ENCODE results near the gene CYP2R1. TPM values are rescaled to one million over a fixed set of nuclear protein-coding genes. Genes with fewer than 3 reads are reported as not detected.

CYP2R1 gene
- polyA plus RNA-seq, 12 donors = 12.2 to 22.8 (median 15.9) TPM; not detected in 1

DNA sequence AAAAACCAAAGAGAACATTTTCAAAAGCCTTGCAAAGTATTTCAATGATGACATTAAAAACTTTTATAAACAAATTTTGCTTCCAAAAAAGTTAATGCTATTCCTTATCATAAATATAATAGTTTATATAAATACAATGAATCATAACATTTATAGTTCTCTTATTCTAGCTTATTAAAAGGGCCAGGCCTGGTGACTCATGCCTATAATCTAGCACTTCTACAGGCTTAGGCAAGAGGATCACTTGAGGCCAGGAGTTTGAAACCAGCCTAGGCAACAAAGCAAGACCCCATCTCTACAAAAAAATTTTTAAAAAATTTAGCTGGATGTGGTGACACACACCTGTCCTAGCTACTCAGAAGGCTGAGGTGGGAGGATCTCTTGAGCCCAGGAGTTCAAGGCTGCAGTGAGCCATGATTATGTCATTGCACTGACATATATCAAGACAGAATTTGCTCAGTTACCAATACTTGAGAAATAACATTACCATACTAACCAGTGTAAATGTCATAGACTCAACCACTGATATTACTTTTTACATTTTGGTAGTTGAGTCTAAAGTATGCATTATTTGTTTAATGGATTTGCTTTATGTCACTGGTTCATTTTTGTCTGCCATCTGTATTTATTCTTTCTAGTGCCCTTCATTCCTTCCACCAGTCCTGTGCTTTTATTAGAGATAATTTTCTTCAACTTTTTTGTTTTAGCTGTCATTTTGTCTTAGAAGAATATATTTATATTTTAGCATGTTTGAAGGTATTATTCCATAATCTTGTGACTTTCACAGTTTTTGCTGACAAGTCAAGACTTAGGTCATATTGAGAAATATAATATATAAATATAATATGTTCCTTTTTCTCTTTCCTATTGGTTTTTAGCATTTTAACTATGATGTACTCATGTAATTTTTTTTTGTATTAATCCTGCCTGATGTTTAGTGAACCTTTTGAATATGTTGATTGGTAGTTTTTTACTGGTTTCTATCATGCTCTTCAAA is 56.2 kb downstream of the CYP2R1 start:
- DNase-seq = no peak

Other genes starting within 250 kb of the CYP2R1 start
- gene PDE3B, start 248.4 kb downstream of the CYP2R1 start, polyA plus RNA-seq (ENCODE audit: insufficient read length in 12 of 12) = 1 to 10 TPM in 11 of 12 donors, not detected in 1; 1.3 to 5.6 (median 2.1) TPM
- not detected for gene CALCA, start 80.1 kb upstream of the CYP2R1 start, polyA plus RNA-seq (ENCODE audit: insufficient read length in 12 of 12)
- 1 to 10 TPM in 4 of 12 donors, under 1 TPM in 5, not detected in 3; 0.15 to 3.0 (median 0.46) TPM for gene CALCB, start 181.4 kb upstream of the CYP2R1 start, polyA plus RNA-seq (ENCODE audit: insufficient read length in 12 of 12)
- 1 to 10 TPM in 10 of 12 donors, not detected in 2; 1.0 to 3.0 (median 1.4) TPM for gene INSC, start 222.7 kb upstream of the CYP2R1 start, polyA plus RNA-seq (ENCODE audit: insufficient read length in 12 of 12)